ENCODE measurements around the gene MPV17L2.
A peak's percentile ranks its signal among the peaks of the same experiment; 100 is the strongest.
"Not testable (repeated sequence)": the region's sequence is repeated elsewhere in the genome, so short reads cannot be mapped to it uniquely, and the experiment has no call there.

The MPV17L2 gene

DNA sequence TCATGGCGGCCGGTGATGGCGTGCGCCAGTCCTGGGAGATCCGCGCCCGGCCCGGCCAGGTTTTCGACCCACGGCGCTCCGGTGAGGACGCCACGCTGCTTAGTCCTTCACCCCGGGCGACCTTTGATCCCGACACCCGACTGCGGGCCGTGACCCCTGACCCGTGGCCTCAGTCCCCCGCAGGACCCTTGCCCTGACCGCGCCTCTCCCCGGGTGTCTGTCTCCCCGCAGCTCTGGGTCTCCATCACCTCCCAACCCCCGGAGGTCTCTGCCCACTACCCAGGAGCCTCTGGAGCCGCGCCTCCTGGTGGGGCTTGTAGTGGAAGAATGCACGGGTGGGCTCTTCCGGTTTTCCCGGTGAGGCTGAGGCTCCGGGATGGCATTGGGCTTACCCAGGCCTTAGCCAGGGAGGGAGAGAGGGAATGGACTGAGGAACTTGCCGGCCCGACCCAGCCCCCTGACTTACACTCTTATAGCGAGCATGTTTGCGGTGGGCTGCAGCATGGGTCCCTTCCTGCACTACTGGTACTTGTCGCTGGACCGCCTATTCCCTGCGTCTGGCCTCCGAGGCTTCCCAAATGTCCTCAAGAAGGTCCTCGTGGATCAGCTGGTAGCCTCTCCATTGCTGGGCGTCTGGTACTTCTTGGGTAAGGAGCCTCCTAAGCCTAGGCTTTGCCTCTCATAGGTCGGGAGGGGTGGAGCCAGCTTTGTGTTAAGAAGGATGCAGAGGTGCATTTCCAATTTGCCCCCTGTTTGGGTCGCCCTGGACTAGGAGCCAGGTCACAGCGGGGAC lies 566 bp downstream of the MPV17L2 start:
- no peak for DNase-seq (ENCODE audit: low spot score)

- DNase-seq (ENCODE audit: low spot score) = no peak
Observed at GRCh38 chr19:18194181-18194530, 1.1 kb downstream of the MPV17L2 start.

DNA sequence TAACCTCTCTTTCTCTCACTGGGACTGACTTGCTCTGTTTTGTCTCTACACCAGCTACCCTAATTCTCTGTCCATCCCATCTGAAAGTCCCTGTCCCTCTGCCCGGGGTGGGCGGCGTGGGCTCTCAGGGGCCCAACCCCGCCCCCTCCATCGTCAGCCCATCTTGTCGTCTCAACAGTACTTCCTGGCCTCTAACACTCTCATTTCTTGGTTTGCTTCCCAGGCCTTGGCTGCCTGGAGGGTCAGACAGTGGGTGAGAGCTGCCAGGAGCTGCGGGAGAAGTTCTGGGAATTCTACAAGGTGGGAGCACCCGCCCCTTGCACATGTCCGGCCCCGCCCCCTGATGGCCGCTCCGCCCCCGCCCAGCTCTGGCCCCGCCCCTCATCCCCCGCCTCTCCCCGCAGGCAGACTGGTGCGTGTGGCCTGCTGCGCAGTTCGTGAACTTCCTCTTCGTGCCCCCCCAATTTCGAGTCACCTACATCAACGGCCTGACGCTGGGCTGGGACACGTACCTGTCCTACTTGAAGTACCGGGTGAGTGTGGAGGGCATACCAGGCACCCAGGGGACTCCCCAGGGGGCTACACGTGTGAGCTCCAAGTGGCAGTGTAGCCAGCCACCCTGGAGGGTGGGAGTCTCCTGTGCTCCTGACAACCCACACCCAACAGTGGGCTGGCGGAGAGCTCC lies 1.7 kb downstream of the MPV17L2 start:
- DNase-seq (ENCODE audit: low spot score) = peak; percentile 29

- no peak for DNase-seq (ENCODE audit: low spot score)
Observed at GRCh38 chr19:18196511-18196845, 3.5 kb downstream of the MPV17L2 start.

DNA sequence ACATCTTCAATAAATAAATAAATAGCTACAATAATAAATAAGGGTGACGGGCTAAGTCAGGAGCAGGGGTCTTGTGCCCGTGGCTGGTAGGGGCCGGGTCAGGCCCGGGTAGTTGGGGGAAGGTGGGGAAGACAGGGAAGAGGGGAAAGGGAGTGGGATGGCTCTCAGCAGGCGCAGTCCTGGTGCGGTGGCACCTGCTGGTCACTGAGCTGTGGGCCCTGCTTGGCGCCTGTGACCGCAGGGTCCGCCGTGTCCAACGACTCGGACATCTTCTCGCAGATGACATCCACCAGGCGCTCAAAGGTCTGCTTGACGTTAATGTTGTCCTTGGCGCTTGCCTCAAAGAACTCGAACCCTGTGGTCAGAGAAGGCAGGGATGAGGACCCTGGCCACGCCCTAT lies 4.3 kb downstream of the MPV17L2 start:
- no peak for DNase-seq (ENCODE audit: low spot score)

GRCh38 chr19:18197941-18198340 lies 4.9 kb downstream of the MPV17L2 start:
- DNase-seq (ENCODE audit: low spot score) = no peak

GRCh38 chr19:18198374-18198773 lies 5.4 kb downstream of the MPV17L2 start:
- DNase-seq (ENCODE audit: low spot score) = no peak

DNA sequence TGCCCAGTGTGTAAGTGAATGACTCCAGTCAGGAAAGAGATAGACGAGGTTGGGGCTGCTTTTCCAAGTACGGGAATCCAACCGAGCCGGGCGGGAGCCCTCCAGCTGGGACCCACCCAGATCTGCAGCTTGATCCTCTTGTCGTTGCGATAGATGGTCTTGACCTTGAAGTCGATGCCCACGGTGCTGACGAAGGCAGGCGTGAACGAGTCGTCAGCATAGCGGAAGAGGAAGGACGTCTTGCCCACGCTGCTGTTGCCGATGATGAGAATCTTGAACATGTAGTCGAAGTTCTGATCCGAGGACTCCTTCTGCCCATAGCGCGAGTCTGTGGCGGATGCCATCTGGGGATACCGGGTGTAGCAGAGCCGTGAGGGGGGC lies 9.4 kb downstream of the MPV17L2 start:
- DNase-seq (ENCODE audit: low spot score) = no peak

DNA sequence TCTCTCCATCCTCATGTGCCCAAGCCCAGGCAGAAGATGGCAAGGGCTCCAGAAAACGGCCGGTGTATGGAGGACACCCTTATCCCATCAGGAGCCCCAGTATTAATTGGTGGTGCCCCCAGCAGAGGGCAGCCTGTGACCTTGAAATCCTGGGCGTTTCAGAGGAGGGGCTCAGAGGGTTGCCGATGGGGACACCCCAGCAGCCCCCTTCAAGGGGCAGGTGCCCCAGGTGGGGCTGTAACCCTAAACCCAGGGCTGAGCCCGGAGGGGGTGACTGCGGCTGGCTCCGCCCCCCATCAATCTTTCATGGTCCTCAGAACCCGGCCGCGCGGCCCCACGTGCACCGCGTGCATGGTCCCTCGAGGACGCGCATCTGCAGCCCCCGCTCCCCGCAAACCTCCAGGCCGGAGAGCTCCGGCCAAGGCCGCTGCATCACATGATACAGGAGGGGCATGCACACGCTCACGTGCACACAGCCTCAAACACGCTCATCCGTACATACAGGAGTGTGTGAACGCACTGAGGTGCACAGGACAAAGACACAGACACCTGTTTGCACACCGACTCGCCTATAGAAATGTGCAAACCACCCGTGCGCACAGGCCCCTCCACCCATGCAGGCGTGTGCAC lies 9.9 kb downstream of the MPV17L2 start:
- no peak for DNase-seq (ENCODE audit: low spot score)

DNA sequence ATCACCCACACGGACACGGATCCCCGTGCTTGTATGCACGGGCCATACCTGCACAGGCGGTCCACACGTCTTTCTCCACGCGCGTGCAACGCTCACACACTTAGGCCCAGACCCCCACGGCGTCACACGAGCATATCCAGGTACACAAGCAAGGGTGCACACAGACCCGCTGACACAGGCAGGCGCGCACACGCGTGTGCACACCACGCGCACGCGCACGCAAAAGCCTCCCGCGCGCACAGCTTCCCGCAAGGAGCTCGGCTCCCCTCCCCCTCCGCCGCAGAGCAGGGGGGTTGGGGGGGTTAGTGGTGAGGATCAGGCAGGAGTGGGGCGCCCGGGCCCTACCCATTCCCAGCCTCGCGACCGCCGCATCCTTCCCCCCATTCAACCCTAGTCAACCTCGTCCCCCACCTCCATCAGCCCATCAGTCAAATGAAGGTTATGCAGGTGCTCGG lies 10.4 kb downstream of the MPV17L2 start:
- DNase-seq (ENCODE audit: low spot score) = peak; percentile 21

DNA sequence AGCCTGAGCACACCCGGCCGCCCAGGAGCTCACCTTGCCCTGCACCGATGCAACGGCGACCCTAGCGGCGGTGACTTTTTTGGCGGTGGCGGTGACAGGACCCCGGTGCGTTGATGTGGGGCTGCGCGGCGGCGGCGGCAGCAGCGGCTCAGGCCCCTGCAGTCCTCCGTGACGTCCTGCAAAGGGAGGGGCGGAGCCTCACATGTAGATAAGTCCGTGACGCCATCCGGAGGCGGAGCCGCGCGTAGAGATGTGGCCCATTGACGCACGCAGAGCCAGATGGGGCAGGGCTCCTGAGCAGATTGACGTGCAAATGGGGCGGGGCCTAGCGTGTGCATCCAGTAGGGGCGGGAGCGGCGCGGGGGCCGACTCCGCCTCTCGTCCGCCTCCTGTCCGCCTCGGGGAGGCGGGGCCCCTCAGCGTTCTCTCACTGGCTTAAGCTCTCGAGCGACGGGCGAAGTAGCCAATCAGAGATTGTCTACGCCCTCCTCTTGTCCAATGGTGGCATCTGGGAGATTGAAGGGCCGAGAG lies 10.9 kb downstream of the MPV17L2 start, which contains the start of gene RAB3A:
Gene RAB3A, minus strand, starts transcription at position 180 of the 531 bp plus-strand sequence. CDS start 1,302 bp downstream, outside the sequence.
- DNase-seq (ENCODE audit: low spot score) = peak; percentile 100

DNA sequence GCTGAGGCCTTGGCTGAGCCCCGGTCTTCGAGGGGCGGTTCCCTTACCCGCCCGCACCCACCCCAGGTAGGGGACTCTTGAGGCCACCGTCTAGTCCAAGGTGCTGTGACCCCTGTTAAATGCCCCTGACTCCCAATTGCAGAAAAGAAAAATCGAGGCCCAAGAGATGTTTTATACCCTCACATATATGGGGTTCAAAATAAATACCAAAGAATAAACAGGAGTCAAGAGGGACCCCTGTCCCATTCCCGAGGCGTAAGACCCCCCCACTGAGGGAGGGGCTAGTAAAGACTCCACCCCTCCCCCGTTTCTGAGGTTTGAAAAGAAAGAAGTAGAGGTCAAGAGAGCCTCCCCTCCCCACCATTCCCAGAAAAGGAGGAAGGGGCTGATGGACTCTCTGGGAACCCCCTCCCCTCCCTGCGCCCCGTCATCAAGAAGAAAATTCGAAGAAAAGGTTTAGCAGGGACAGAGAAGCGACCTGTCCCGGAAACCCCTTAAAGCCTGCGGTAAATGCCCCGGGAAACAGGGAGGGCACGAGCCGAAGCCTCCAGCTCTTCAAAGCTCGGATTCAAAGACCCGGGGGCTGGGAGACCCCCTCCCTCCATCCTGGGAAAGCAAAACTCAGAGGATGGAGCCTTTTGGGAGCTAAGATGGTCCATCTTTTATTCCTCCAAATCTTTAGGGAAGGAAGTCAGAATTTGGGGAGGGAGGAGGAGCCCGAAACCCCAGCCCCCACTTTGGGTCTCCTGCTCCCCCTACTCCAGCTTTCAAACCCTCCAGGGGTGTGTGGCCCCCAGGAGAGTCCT lies 11.6 kb downstream of the MPV17L2 start:
- DNase-seq (ENCODE audit: low spot score) = no peak

DNA sequence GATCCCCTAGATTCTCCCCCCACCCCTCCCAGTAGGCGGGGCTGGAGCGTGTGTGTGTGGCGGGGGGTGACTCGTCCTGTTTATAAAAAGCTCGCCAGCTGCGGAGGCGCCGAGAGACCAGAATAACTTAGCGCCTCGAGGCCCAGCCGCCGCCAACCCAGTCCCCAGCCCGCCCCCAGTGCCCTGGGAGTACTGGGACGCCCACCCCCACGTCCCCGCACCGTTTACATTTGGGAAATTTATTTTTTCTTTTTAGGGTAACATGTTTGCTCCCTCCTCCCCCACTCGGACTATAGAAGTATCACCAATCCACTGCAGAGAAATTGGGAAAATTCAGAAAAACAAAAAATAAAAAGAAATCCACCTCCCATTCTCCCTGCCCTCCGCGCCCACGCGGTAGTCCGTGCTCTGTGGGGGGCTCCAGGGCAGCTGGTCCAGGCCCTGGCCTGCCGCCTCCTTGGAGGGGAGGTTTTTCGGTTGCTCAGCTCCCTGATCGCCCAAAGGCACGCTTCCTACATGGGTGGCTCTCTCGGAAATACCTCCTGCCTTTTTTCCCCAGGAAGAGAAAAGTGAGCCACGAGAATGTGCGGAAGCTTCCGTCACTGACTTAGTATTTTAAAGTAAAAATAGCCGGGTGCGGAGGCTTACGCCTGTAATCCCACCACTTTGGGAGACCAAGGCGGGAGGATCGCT lies 12.3 kb downstream of the MPV17L2 start:
- DNase-seq (ENCODE audit: low spot score) = peak; percentile 50

- DNase-seq (ENCODE audit: low spot score) = no peak
Observed at GRCh38 chr19:18206018-18206417, 13.0 kb downstream of the MPV17L2 start.

DNA sequence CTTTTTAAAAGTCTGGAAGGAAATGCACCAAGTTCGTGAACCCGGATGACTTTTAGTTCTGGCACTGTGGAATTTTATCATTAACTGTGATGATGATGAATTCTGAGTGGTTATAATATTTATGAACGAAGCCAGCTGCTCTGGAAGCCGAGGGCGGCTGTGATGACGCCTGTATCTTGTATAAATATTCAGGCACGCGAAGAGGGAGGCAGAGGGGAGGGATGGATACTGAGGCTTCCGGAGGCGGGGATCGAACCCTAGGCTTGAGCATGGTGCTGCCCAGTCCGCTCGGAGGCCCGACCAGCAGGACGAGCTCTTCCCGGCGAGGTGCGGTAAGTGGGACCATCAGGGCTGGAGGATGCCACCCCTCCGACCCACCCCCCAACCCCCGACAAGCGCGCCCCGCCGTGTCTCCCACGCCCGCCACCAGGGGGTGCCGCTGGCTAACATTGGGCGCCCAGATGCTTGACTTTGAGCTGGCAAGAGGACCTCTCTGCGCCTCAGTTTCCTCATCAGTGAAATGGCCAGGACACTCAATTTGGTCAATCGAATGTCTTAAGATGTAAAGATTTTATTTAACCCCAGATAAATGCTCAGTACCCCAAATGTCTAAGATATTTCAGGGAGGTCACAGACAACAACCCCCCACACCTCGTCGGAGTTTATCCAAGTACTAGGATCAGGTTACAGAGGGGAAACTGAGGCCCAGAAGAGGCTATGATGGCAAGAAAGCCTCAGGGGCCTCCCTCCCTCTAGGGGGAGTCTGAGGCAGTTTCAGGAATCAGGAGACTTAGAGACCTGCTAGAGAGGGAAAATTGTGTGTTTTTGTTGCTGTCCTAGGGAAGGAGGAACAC lies 15.3 kb downstream of the MPV17L2 start:
- DNase-seq (ENCODE audit: low spot score) = peak; percentile 35

DNA sequence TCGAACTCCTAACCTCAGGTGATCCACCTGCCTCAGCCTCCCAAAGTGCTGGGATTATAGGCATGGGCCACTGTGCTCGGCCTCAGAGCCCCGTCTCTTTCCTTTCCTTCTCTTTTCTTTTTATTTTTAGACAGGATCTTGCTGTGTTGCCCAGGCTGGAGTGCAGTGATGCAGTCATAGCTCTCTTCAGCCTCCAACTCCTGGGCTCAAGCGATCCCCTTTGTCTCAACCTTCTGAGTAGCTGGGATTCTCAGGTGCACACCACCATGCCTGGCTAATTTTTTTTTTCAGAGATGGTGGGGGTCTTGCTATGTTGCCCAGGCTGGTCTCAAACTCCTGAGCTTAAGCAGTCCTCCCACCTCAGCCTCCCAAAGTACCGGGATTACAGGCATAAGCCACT lies 16.9 kb downstream of the MPV17L2 start:
- DNase-seq (ENCODE audit: low spot score) = not testable (repeated sequence)

DNA sequence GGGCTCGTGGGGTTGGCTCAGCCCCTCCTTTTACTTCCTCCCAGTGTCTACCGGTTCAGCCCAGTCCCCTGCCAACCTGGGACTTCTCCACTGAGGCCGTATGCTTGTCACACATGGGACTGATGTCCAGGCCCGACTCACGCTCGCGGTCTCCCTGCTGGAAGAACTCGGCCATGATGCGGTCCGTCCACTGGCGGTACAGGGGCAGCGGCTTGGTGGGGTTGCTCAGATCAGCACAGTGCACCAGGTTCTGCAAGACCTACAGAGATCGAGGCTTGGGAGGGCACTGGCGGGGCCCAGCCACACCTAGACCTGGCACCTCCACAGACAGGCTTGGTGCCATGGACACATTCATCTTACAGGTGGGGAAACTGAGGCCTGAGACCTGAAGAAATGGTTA lies 18.7 kb downstream of the MPV17L2 start:
- no peak for DNase-seq (ENCODE audit: low spot score)

- no peak for DNase-seq (ENCODE audit: low spot score)
Observed at GRCh38 chr19:18214779-18215433, 21.9 kb downstream of the MPV17L2 start.

- no peak for DNase-seq (ENCODE audit: low spot score)
Observed at GRCh38 chr19:18216789-18217188, 23.8 kb downstream of the MPV17L2 start.

- no peak for DNase-seq (ENCODE audit: low spot score)
Observed at GRCh38 chr19:18218159-18218558, 25.1 kb downstream of the MPV17L2 start.

All from hematopoietic multipotent progenitor cell treated with erythropoietin and hydrocortisone succinate and interleukin-3 and kit ligand, for 17 days (in vitro differentiated cells).